ENCODE results near the gene CGB7. TPM values are rescaled to one million over a fixed set of nuclear protein-coding genes. Genes with fewer than 3 reads are reported as not detected.

Gene CGB7
- 1.6 TPM for polyA plus RNA-seq (2013, experiment 1 of 2; ENCODE audit: insufficient read length)
- polyA plus RNA-seq (2013, experiment 2 of 2; ENCODE audit: insufficient read length): 1.4 TPM

DNA sequence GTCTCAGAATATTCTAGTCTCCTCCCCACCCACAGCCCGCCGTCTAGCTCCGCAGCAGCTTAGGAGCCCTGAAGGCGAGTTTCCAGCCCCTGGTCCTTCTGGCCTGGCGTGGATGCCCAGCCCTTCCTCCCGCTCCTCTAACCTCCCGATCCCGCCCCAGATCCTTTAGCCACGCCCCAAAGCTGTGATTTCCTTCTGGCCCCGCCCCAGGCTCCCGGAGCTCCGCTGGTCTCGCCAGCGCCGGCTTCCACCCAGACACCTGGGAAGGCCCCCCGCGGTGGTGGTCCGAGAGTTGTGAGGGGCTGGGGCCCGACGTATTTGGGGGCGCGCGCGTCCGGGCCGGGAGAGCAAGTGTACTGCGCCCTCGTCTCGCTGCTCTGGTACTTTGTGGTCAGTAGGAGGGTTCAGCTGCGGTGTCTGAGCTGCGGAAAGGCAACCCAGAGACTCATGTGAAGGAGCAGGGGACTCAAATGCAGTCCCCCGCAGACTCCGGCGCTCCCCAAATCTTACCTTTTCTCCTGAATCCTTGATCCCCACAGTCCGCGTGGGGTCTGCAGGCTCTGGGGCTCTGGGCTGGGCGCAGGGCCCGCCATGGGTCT is at the start of gene CGB7:
Gene CGB7 (minus strand): TSS at position 114 of the 599 bp plus-strand sequence. CDS start 2,374 bp downstream, outside the sequence.
- peak; percentile 72 for DNase-seq

- DNase-seq: peak; percentile 43
Observed at GRCh38 chr19:49106648-49107135, 49.1 kb upstream of the CGB7 start.

DNA sequence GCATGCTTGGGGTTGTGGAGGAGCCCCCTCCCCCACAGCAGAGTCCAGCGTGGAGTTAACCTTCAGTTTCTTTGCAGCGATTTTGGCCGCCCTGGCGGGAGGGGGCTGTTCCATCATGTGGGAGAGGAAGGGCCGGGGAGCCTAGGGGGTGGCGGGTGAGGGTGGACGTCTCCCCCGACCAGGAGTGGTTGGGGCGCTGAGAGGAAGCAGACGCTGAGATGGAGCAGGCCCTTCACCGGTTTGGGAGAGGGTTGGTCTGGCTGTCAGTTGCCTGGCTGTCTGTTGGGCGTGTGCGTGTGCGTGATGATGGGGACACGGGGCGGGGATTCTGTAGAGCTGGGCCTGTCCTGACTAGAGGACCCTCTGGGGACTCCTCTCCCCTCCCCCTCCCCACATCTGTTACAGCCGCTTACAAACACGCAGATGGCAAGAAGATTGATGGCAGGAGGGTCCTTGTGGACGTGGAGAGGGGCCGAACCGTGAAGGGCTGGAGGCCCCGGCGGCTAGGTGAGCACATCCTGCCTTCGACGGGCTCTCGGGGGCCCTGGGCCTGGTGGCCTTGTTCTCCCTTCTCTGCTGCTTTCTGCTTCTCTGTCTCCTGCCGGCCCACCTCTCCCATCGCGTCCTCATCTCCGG is 46.8 kb upstream of the CGB7 start:
- DNase-seq: no peak

- no peak for DNase-seq
Observed at GRCh38 chr19:49103331-49104085, 46.0 kb upstream of the CGB7 start.

GRCh38 chr19:49102303-49102702 is 44.8 kb upstream of the CGB7 start:
- DNase-seq: no peak

- DNase-seq: no peak
Observed at GRCh38 chr19:49101160-49101559, 43.6 kb upstream of the CGB7 start.

- DNase-seq: no peak
Observed at GRCh38 chr19:49098795-49099194, 41.2 kb upstream of the CGB7 start.

DNA sequence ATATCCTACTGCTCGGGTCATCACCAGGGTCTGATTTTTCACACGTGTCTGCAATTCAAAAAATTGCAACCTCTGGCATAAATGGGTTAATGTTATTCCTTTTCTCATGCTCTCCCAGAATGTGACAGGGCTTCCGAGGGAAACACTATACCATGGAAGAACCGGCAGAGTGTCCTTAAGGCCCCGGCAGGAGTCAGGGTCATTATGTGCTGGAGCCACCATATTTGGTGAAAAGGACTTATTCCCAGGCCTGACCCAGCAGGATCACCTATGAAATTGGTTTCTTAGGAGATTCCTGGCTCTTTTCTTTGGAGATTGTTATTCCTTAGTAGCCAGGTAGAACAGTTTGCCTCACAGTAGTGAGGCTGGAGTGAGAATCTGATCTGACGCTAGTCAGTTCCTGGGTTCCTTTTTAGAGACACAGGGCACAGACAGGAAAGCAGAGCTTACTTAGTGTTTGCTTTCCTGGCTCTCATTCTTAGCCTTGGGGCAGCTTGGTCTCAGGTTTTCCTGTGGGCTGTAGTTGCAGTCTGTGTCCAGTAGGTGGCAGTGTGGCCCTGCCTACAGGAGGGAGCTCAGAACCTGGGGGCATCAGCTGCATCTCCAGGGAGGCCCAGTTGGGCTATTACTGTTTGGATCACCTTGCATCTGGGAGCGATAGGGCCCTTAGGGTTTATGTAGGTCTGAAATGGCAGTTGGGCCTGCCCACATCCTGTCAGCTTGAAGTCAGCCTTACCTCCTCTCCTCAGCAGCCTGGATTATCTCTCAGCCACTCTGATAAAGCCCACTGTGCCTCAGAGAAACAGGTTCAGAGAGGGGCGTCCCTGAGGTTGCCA is 40.1 kb upstream of the CGB7 start:
- DNase-seq: peak; percentile 72

DNA sequence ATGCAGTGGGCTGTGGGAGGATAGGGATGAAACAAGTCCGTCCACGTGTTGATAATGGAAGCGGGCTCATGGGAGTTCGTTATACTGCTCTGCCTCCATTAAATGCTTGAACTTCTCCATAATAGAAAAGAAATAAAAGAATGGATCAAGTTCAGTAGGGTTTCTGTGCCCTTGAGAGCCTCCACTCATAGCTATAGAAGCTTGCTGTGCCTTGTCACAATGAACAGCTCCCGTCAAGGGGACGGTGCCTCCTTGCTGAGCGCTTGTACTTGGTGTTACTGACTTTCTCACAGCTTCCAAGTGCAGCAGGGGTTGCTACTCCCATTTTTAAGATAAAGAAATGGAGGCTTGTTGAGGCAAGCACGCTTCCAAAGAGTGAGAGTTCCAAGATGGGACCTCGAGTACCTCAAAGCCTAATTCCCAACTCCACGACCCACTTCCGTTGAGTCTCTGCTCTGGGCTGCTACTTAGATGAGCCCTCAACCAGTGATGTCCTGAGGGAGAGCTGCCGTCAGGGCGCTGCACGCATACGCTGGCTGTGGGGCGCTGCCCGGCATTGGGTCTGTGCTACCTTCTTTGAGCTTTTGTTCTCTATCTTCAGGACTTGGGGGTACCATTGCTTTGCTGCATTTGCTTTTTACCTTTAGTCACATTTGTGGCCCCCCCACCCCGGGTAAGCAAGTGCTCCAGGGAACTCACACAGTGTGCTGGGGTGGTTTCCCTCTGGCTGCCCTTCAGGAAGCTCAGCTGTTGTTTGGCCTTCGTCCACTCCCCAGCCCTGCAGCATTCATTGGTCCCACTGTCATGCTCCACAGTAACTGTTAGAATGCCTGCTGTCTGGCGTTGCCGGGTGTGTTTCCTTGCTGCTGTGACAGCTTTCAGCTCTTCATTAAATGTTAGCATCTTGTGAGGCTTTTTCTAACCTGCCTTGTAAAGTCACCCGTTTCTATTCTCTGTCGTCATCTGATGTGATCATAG is 37.2 kb upstream of the CGB7 start:
- DNase-seq: no peak

DNA sequence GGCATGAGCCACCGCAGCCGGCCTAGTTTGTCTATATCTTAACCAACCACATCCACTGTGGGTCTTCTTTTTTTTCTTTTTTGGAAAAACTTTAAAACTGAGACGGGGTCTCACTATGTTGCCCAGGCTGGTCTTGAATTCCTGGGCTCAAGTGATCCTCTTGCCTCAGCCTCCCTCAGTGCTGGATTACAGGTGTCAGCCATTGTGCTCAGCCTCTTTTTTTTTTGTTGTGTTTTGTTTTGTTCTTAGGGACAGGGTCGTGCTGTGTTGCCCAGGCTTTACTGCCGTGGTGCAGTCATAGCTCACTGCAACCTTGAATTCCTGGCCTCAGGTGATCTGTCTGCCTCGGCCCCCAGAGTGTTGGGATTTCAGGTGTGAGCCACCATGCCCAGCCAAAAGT is 35.1 kb upstream of the CGB7 start:
- no peak for DNase-seq

DNA sequence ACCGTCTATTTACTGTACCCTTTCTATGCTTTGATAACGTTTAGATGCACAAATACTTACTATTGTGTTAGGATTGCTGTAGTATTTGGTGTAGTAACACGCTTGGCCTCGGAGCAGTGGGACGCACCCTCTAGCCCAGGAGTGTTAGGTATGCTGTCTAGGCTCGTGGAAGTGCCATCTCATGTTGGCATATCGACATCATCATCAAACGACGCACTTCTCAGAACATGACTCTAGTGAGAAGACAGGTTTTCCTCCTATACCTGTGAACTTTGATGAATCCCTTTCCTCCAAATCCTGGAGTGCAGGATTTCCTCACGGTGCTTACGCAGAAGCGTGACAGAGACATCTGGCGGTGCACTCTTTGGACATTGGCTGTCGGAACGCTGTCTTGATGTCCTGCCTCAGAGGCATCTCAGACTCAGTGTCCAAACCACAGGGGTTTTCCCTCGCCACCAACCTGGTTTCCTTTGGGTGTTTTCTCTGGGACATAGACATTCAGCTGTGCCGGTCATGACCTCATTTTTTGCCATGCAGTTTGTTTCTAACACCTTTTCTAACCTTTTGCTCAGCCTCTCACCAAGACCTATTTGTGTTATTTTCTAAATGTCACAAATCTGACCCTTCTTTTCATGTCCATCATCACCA is 34.0 kb upstream of the CGB7 start:
- DNase-seq: no peak

GRCh38 chr19:49086296-49086695 is 28.7 kb upstream of the CGB7 start:
- no peak for DNase-seq

DNA sequence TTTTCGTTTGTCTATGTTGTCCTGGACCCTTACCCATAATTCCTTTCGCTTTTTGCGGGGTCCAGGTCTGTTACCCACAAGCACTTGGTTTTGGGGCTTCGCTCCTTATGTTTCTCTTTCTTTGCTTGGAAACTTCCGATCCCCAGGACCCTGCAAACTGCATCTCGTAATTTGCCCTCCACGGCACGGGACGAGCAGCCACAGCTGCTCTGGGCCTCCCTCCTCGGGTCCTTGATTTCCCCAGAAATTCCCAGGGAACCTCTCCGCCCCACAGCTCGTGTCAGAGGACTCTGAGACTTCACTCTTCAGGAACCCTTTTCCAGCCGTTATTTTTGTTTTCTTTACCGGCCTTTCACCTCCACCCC is 28.3 kb upstream of the CGB7 start:
- no peak for DNase-seq

- peak; percentile 99 for DNase-seq
Observed at GRCh38 chr19:49085020-49085867, 27.7 kb upstream of the CGB7 start, which contains the start of gene SNRNP70. TSS of gene SNRNP70 (plus strand) at chr19:49085451. CDS start at chr19:49086415, 964 bp downstream.

GRCh38 chr19:49084206-49085019 is 26.9 kb upstream of the CGB7 start:
- no peak for DNase-seq

DNA sequence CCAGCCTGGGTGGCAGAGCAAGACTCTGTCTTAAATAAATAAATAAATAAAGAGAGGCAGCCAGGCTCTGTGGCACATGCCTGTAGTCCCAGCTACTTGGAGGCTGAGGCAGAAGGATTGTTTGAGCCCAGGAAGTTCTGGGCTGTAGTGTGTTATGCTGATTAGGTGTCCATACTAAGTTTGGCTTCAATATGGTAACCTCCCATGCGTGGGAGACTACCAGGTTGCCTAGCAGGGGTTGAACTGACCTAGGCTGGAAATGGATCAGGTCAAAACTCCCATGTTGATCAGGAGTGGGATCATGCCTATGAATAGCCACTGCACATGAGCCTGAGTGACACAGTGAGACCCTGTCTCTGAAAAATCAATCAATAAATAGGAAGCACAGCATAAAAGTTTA is 23.7 kb upstream of the CGB7 start:
- no peak for DNase-seq

DNA sequence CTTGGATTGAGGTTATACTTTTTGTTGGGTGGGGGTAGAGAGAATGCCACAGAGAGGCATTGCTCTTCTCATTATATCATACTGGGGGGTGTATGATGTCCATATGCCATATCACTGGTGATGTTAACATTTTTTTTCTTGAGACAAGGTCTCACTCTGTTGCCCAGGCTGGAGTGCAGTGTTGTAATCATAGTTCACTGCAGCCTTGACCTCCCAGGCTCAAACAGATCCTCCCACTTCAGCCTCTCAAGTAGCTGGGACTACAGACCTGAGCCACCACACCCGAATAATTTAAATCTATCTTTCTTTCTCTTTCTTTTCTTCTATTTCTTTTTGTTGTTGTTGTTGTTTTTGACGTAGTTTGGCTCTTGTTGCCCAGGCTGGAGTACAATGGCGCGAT is 22.8 kb upstream of the CGB7 start:
- no peak for DNase-seq

DNA sequence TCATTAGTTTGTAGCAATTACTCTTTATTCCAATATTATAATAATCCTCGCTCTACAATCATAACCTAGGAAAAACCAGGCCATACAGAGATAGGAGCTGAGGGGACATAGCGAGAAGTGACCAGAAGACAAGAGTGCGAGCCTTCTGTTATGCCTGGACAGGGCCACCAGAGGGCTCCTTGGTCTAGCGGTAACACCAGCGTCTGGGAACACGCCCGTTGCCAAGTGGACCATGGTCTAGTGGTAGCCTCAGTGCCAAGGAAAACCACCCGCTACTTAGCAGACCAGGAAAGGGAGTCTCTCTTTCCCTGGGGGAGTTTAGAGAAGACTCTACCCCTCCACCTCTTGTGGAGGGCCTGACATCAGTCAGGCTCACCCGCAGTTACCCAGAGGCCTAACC is 17.3 kb upstream of the CGB7 start:
- peak; percentile 55 for DNase-seq

Data from fibroblast of skin of back (primary cell).